ENCODE results near the gene TMEM185A. TPM values are rescaled to one million over a fixed set of nuclear protein-coding genes. Genes with fewer than 3 reads are reported as not detected.

Gene TMEM185A
- total and polyA plus RNA-seq, 4 donors = 7.3 to 9.8 (median 7.7) TPM

DNA sequence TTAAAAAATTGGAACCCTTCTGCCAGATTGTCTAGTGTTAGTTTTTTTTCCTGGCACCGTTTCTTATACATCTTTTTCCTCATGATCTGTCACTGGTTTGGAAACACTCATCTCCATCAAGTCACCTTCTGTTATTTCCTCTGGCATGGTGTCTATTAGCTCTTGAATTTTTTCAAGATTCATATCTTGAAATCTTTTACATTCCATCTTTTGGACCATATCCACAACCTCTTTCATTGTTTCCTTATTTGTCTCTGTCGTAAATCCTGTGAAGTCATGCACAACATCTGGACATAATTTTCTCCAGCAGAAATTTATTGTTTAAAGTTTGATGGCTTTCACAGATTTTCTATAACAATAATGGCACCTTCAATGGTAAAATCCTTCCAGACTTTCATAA, 10.2 kb upstream of the TMEM185A start:
- Histone ChIP-seq H3K4me1 (ENCODE audit: control insufficient read depth in 4 of 4, insufficient read depth in 4 of 4, low read length in 3 of 4) (no peaks in the 10 kb centered on the region), H3K27ac (ENCODE audit: low read depth in 1 of 2, low read length in 2 of 2) (no peak overlapping the region), H3K9me3 (ENCODE audit: control insufficient read depth in 4 of 4, low read length in 3 of 4) (no peaks in the 10 kb centered on the region), H3K4me3 (ENCODE audit: low read depth in 1 of 3, low read length in 3 of 3) (no peak overlapping the region), H3K9ac (ENCODE audit: low read depth in 1 of 2, low read length in 2 of 2) (no peak overlapping the region), H3K36me3 (ENCODE audit: control insufficient read depth in 4 of 4, insufficient read depth in 3 of 4, low read depth in 1 of 4, low read length in 3 of 4) (no peaks in the 10 kb centered on the region), H3K27me3 (ENCODE audit: control insufficient read depth in 4 of 4, insufficient read depth in 4 of 4, low read length in 3 of 4) (peaks cover 0 to 3% (median 0%) of the 10 kb centered on the region in 4 donors)
- no peak for DNase-seq (ENCODE audit: low spot score)
- TF ChIP-seq FOXA1 (IDR thresholded peaks at IDR 0.05) = no peak
- TF ChIP-seq MAX (IDR thresholded peaks at IDR 0.05) = no peak
- TF ChIP-seq CTCF (IDR thresholded peaks at IDR 0.05; ENCODE audit: low read depth, low read length, missing input control) = no peak
- TF ChIP-seq JUND (IDR thresholded peaks at IDR 0.05) = no peak
- no peak for TF ChIP-seq SP1 (IDR thresholded peaks at IDR 0.05)
- no peak for TF ChIP-seq FOXA2 (IDR thresholded peaks at IDR 0.05)
- TF ChIP-seq RAD21 (IDR thresholded peaks at IDR 0.05) = no peak
- no peak for TF ChIP-seq GABPA (IDR thresholded peaks at IDR 0.05 in 1 of 2, conservative IDR thresholded peaks at IDR 0.05 in 1 of 2)
- TF ChIP-seq RXRA (IDR thresholded peaks at IDR 0.05) = no peak
- no peak for TF ChIP-seq YY1 (IDR thresholded peaks at IDR 0.05)
- TF ChIP-seq EGR1 (IDR thresholded peaks at IDR 0.05; ENCODE audit: low read depth in 2 of 2) = no peak
- TF ChIP-seq, protein P1, sequence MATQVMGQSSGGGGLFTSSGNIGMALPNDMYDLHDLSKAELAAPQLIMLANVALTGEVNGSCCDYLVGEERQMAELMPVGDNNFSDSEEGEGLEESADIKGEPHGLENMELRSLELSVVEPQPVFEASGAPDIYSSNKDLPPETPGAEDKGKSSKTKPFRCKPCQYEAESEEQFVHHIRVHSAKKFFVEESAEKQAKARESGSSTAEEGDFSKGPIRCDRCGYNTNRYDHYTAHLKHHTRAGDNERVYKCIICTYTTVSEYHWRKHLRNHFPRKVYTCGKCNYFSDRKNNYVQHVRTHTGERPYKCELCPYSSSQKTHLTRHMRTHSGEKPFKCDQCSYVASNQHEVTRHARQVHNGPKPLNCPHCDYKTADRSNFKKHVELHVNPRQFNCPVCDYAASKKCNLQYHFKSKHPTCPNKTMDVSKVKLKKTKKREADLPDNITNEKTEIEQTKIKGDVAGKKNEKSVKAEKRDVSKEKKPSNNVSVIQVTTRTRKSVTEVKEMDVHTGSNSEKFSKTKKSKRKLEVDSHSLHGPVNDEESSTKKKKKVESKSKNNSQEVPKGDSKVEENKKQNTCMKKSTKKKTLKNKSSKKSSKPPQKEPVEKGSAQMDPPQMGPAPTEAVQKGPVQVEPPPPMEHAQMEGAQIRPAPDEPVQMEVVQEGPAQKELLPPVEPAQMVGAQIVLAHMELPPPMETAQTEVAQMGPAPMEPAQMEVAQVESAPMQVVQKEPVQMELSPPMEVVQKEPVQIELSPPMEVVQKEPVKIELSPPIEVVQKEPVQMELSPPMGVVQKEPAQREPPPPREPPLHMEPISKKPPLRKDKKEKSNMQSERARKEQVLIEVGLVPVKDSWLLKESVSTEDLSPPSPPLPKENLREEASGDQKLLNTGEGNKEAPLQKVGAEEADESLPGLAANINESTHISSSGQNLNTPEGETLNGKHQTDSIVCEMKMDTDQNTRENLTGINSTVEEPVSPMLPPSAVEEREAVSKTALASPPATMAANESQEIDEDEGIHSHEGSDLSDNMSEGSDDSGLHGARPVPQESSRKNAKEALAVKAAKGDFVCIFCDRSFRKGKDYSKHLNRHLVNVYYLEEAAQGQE (IDR thresholded peaks at IDR 0.05) = no peak
- no peak for TF ChIP-seq NR2F2 (IDR thresholded peaks at IDR 0.05)
- no peak for TF ChIP-seq HNF4G (IDR thresholded peaks at IDR 0.05)
- TF ChIP-seq, protein P2, sequence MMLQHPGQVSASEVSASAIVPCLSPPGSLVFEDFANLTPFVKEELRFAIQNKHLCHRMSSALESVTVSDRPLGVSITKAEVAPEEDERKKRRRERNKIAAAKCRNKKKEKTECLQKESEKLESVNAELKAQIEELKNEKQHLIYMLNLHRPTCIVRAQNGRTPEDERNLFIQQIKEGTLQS (IDR thresholded peaks at IDR 0.05) = no peak
- TF ChIP-seq HNF4A (conservative IDR thresholded peaks at IDR 0.05) = no peak
- no peak for TF ChIP-seq TAF1 (conservative IDR thresholded peaks at IDR 0.05)
- TF ChIP-seq ZBTB33 (IDR thresholded peaks at IDR 0.05) = no peak
- WGBS = 54% methylated on average over 2 of the region's 2 CpGs

Measured in liver (tissue), 9 donors.